ENCODE measurements around the gene DMRTA2.

DNA sequence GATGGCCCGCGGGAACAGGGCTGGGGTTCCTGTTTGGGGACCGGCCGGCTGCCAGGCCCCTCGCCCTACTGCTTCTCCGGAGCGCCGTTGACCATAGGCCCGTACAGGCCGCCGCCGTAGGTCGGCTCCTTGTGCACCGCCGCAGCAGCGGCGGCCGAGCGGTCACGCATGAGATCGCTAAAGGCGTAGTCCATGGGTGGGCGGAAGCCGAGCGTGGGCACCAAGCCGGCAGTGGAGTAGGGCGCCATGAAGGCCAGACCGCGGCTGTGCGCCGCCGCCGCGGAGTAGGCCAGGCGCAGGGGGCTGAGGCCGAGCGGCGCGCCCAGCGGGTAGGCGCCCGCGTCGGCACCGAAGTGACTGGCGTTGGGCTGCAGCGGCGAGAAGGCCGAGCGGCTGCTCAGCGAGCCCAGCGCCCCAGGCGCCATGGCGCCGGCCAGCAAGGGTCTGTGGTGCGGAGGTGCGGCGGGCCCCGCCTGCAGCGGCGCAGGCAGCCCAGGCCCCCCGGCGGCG lies 4.6 kb downstream of the DMRTA2 start:
- TF ChIP-seq POLR2A (IDR thresholded peaks at IDR 0.05; ENCODE audit: control extremely low read depth in 1 of 2, low read depth in 2 of 2, low read length in 2 of 2) (no peak), SIN3A (conservative IDR thresholded peaks at IDR 0.05 in 1 of 2, IDR thresholded peaks at IDR 0.05 in 1 of 2; ENCODE audit: low read depth in 1 of 2, low read length in 2 of 2) (no peak), SP1 (IDR thresholded peaks at IDR 0.05; ENCODE audit: low read depth, low read length) (no peak), CHD2 (IDR thresholded peaks at IDR 0.05; ENCODE audit: low read length) (no peak), POLR2AphosphoS5 (IDR thresholded peaks at IDR 0.05; ENCODE audit: low read depth, low read length) (no peak), TAF7 (optimal IDR thresholded peaks at IDR 0.05; ENCODE audit: borderline replicate concordance, low read depth, low read length) (no peak), EZH2 (IDR thresholded peaks at IDR 0.05; ENCODE audit: low read depth, low read length, severe bottlenecking) (peak; percentile 100), RAD21 (IDR thresholded peaks at IDR 0.05 in 1 of 2, conservative IDR thresholded peaks at IDR 0.05 in 1 of 2; ENCODE audit: low read depth in 2 of 2, low read length in 2 of 2) (no peak), EP300 (IDR thresholded peaks at IDR 0.05; ENCODE audit: borderline replicate concordance in 1 of 2, low read depth in 2 of 2, low read length in 2 of 2) (no peak), GTF2F1 (IDR thresholded peaks at IDR 0.05; ENCODE audit: borderline replicate concordance, low read depth, low read length) (no peak), HDAC6 (IDR thresholded peaks at IDR 0.05; ENCODE audit: low read depth, low read length) (no peak), CEBPB (IDR thresholded peaks at IDR 0.05; ENCODE audit: low read depth, low read length) (no peak), NRF1 (IDR thresholded peaks at IDR 0.05; ENCODE audit: low read depth, low read length) (no peak)
- TF ChIP-seq, protein P1, sequence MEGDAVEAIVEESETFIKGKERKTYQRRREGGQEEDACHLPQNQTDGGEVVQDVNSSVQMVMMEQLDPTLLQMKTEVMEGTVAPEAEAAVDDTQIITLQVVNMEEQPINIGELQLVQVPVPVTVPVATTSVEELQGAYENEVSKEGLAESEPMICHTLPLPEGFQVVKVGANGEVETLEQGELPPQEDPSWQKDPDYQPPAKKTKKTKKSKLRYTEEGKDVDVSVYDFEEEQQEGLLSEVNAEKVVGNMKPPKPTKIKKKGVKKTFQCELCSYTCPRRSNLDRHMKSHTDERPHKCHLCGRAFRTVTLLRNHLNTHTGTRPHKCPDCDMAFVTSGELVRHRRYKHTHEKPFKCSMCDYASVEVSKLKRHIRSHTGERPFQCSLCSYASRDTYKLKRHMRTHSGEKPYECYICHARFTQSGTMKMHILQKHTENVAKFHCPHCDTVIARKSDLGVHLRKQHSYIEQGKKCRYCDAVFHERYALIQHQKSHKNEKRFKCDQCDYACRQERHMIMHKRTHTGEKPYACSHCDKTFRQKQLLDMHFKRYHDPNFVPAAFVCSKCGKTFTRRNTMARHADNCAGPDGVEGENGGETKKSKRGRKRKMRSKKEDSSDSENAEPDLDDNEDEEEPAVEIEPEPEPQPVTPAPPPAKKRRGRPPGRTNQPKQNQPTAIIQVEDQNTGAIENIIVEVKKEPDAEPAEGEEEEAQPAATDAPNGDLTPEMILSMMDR (IDR thresholded peaks at IDR 0.05; ENCODE audit: control extremely low read depth in 1 of 3, insufficient read depth in 1 of 3, low read depth in 1 of 3, low read length in 3 of 3), result no peak

Data from H1 (cell line).